Chondrocyte (in vitro differentiated cells): ENCODE results near the gene NID2. TPM values are rescaled to one million over a fixed set of nuclear protein-coding genes. Genes with fewer than 3 reads are reported as not detected.

Experiments used
- DNase-seq: peaks from one replicate; pipeline ENCODE4 v3.0.0; 2021; ENCODE audit warnings: mixed read lengths, low spot score
- H3K27ac Mint-ChIP-seq: one replicate; pipeline ENCODE4 v1.8.0; 2021; ENCODE audit warnings: mild to moderate bottlenecking, moderate library complexity, mixed read lengths; ENCODE audit not compliant: unreplicated experiment
- H3K27me3 Mint-ChIP-seq: 2 replicates; pipeline ENCODE4 v1.8.0; 2021; ENCODE audit warnings: low read depth, mixed read lengths
- H3K36me3 Mint-ChIP-seq: 2 replicates; pipeline ENCODE4 v1.8.0; 2021; ENCODE audit warnings: low read depth, mixed read lengths
- H3K4me1 Mint-ChIP-seq: 2 replicates; pipeline ENCODE4 v1.8.0; 2021; ENCODE audit warnings: low read depth, mild to moderate bottlenecking, mixed read lengths
- H3K4me3 Mint-ChIP-seq: one replicate; pipeline ENCODE4 v1.8.0; 2021; ENCODE audit warnings: mild to moderate bottlenecking, moderate library complexity, mixed read lengths; ENCODE audit not compliant: unreplicated experiment
- H3K9me3 Mint-ChIP-seq: 2 replicates; pipeline ENCODE4 v1.8.0; 2021; ENCODE audit warnings: low read depth, mixed read lengths
- total RNA-seq: library from RNA; stranded (reverse); gene quantifications from 3 replicates; pipeline ENCODE4 v1.2.1, GENCODE V29; 2021
- TF ChIP-seq, protein P1 (sequence below): fragments of 200-600 bp; sonication (generic); IDR thresholded peaks from 2 replicates; pipeline ENCODE4 v1.5.0; 2021; ENCODE audit warnings: antibody characterized with exemption, mild to moderate bottlenecking, moderate library complexity

The NID2 gene
- total RNA-seq, 1 donor from 2014 or later: 51.6 TPM

DNA sequence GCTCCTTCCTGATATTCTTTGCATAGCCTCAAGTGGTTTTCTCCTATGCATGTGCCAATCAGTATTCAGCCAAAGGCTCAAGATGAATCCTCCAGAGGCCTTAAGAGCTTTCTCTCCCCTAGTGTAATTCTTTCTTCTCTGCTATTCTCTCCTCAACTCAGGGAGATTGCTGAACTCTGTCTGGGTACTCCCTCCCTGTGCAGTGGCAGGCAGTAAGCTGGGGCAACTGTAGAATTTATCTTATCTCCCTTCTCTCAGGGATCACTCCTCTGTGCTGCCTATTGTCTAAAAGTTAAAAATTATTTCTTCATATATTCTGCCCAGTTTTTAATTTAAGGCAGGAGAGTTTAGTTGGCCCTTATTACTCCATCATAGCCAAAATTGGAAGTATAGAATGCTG, 108.0 kb downstream of the NID2 start:
- no peak overlapping the region for H3K27ac Mint-ChIP-seq
- H3K36me3 Mint-ChIP-seq: peaks cover 17% of the 10 kb centered on the region
- H3K9me3 Mint-ChIP-seq: peaks cover 31% of the 10 kb centered on the region
- no peak for DNase-seq
- TF ChIP-seq, protein P1, sequence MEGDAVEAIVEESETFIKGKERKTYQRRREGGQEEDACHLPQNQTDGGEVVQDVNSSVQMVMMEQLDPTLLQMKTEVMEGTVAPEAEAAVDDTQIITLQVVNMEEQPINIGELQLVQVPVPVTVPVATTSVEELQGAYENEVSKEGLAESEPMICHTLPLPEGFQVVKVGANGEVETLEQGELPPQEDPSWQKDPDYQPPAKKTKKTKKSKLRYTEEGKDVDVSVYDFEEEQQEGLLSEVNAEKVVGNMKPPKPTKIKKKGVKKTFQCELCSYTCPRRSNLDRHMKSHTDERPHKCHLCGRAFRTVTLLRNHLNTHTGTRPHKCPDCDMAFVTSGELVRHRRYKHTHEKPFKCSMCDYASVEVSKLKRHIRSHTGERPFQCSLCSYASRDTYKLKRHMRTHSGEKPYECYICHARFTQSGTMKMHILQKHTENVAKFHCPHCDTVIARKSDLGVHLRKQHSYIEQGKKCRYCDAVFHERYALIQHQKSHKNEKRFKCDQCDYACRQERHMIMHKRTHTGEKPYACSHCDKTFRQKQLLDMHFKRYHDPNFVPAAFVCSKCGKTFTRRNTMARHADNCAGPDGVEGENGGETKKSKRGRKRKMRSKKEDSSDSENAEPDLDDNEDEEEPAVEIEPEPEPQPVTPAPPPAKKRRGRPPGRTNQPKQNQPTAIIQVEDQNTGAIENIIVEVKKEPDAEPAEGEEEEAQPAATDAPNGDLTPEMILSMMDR: no peak
- no peak overlapping the region for H3K4me3 Mint-ChIP-seq
- H3K27me3 Mint-ChIP-seq: no peaks in the 10 kb centered on the region
- no peaks in the 10 kb centered on the region for H3K4me1 Mint-ChIP-seq

DNA sequence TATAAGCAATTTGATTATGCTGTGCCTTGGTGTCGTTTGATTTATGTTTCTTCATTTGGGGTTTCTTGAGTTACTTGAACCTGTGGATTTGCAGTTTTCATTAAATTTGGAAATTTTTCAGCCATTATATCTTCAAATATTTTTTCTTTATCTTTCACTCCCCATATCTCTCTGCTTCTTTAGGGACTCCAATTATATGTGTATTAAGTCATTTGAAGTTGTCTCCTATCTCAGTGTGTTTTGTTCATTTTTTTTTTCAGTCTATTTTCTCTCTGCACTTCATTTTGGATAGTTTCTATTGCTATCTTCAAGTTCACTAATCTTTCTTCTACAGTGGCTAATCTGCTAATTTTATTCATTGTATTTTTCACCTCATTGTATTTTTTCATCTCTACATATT, 108.9 kb downstream of the NID2 start:
- Mint-ChIP-seq H3K4me3 (no peak overlapping the region), H3K27ac (no peak overlapping the region), H3K36me3 (peaks cover 17% of the 10 kb centered on the region), H3K27me3 (no peaks in the 10 kb centered on the region), H3K4me1 (no peaks in the 10 kb centered on the region), H3K9me3 (peaks cover 31% of the 10 kb centered on the region)
- TF ChIP-seq, protein P1: no peak
- no peak for DNase-seq

DNA sequence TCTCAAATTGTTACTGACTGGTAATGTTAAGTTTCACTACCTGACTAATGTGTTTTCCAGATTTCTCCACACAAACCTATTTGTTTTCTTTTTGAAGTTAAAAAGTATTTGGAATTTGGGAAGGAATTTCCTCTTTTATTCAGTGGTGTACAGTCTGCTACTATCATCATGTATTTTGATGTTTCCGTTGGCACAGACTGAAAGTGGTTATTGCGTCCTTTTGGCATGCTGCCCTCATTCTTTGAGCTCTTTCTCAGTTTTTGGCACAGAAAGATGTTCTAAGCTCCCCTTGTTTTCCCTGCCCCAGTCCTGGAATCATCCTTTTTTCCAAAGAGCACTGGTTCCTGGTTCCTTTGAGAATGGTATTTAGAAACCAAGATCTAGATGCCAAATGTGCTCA, 110.9 kb downstream of the NID2 start:
- peaks cover 17% of the 10 kb centered on the region for H3K36me3 Mint-ChIP-seq
- DNase-seq: no peak
- peaks cover 31% of the 10 kb centered on the region for H3K9me3 Mint-ChIP-seq
- TF ChIP-seq, protein P1: no peak
- H3K4me3 Mint-ChIP-seq: no peak overlapping the region
- no peak overlapping the region for H3K27ac Mint-ChIP-seq
- no peaks in the 10 kb centered on the region for H3K27me3 Mint-ChIP-seq
- no peaks in the 10 kb centered on the region for H3K4me1 Mint-ChIP-seq

Other genes with a start within 250 kb of the NID2 start
- 2.4 to 5.1 TPM (median 2.9 TPM) in 3 replicates for gene GNG2, start 208.4 kb downstream of the NID2 start, total RNA-seq
- 161 to 180 TPM (median 169 TPM) in 3 replicates for gene RTRAF, start 79.5 kb downstream of the NID2 start, total RNA-seq
- 0.07 TPM in 1 of 3 replicates, not detected in the others for gene PTGDR, start 198.6 kb upstream of the NID2 start, total RNA-seq
- 1.7 to 3.8 TPM (median 2.5 TPM) in 3 replicates for gene PTGER2, start 245.3 kb upstream of the NID2 start, total RNA-seq